Stimulated activated CD8-positive, alpha-beta memory T cell treated with anti-CD3 and anti-CD28 coated beads, Interleukin-7, amount 100 ng/mL, for 4 hours (primary cell): ENCODE data around the gene RNF215.

ENCODE experiments used
- DNase-seq, 2 donors: peaks; one replicate each; pipeline ENCODE4 v3.0.0-alpha.2; 2020; ENCODE audit warnings: low read depth in 2 of 2

The RNF215 gene

GRCh38 chr22:30397656-30398635 is 10.7 kb upstream of the RNF215 start:
- no peak for DNase-seq

GRCh38 chr22:30396871-30397655 is 9.9 kb upstream of the RNF215 start, which contains the start of gene SEC14L2:
Gene SEC14L2 (plus strand): TSS chr22:30397018. CDS start chr22:30397117, 99 bp downstream.
- DNase-seq = peak; percentile 12 to 43

- DNase-seq = no peak
These were observed 6.7 kb upstream of the RNF215 start for GRCh38 chr22:30393885-30394284.

GRCh38 chr22:30393322-30393680 is 6.1 kb upstream of the RNF215 start:
- no peak for DNase-seq

- no peak for DNase-seq
These were observed 5.6 kb upstream of the RNF215 start for GRCh38 chr22:30392661-30393321.

GRCh38 chr22:30390974-30391691 is 3.9 kb upstream of the RNF215 start:
- DNase-seq = peak; percentile 57 to 64

- no peak for DNase-seq
These were observed 627 bp downstream of the RNF215 start for GRCh38 chr22:30386608-30386959.

GRCh38 chr22:30385942-30386341 is 1.3 kb downstream of the RNF215 start:
- DNase-seq = no peak

- DNase-seq = no peak
These were observed 4.2 kb downstream of the RNF215 start for GRCh38 chr22:30383061-30383460.

- no peak for DNase-seq
These were observed 4.9 kb downstream of the RNF215 start for GRCh38 chr22:30382340-30382739.

GRCh38 chr22:30381264-30381663 is 5.9 kb downstream of the RNF215 start:
- no peak for DNase-seq

GRCh38 chr22:30380011-30380410 is 7.2 kb downstream of the RNF215 start:
- DNase-seq = no peak

- DNase-seq = no peak
These were observed 11.8 kb downstream of the RNF215 start for GRCh38 chr22:30375312-30375849.

GRCh38 chr22:30373331-30374325 is 13.6 kb downstream of the RNF215 start:
- DNase-seq = no peak

GRCh38 chr22:30372915-30373314 is 14.3 kb downstream of the RNF215 start:
- no peak for DNase-seq

- no peak for DNase-seq
These were observed 15.2 kb downstream of the RNF215 start for GRCh38 chr22:30371981-30372380.

- DNase-seq = no peak
These were observed 15.9 kb downstream of the RNF215 start for GRCh38 chr22:30371321-30371720.

- DNase-seq = no peak
These were observed 16.5 kb downstream of the RNF215 start for GRCh38 chr22:30370641-30371230.

- DNase-seq = no peak
These were observed 18.8 kb downstream of the RNF215 start for GRCh38 chr22:30368420-30368819.

GRCh38 chr22:30365891-30366290 is 21.3 kb downstream of the RNF215 start:
- DNase-seq = no peak
